Endodermal cell (in vitro differentiated cells): ENCODE data around the gene ZNF497. TPM values are rescaled to one million over a fixed set of nuclear protein-coding genes. Genes with fewer than 3 reads are reported as not detected.
A peak's percentile ranks its signal among the peaks of the same experiment; 100 is the strongest.

Experiments
- DNase-seq: peaks from one replicate; pipeline ENCODE4 v3.0.0-alpha.2; 2017
- H3K27ac ChIP-seq: 2 replicates; pipeline ENCODE4 v1.5.1; 2013; ENCODE audit warnings: mild to moderate bottlenecking, low read depth, low read length, moderate library complexity
- H3K27me3 ChIP-seq: 2 replicates; pipeline ENCODE4 v1.6.1; 2013; ENCODE audit warnings: mild to moderate bottlenecking, low read length, moderate library complexity; ENCODE audit not compliant: insufficient read depth, control insufficient read depth, poor library complexity, severe bottlenecking
- H3K36me3 ChIP-seq: 2 replicates; pipeline ENCODE4 v1.7.0; 2013; ENCODE audit warnings: mild to moderate bottlenecking, low read length, moderate library complexity; ENCODE audit not compliant: control insufficient read depth, insufficient read depth
- H3K4me1 ChIP-seq: one replicate; pipeline ENCODE4 v1.7.0; 2013; ENCODE audit warnings: low read length; ENCODE audit not compliant: control insufficient read depth, insufficient read depth
- H3K4me3 ChIP-seq: 2 replicates; pipeline ENCODE4 v1.5.1; 2013; ENCODE audit warnings: mild to moderate bottlenecking, low read length, moderate library complexity
- H3K9ac ChIP-seq: 2 replicates; pipeline ENCODE4 v1.6.1; 2013; ENCODE audit warnings: mild to moderate bottlenecking, low read length, moderate library complexity; ENCODE audit not compliant: poor library complexity, severe bottlenecking; ENCODE audit errors: extremely low read depth
- H3K9me3 ChIP-seq: 2 replicates; pipeline ENCODE4 v1.6.1; 2013; ENCODE audit warnings: mild to moderate bottlenecking, low read length, moderate library complexity; ENCODE audit not compliant: control insufficient read depth
- H3K27ac Mint-ChIP-seq: 2 replicates; pipeline ENCODE4 v1.8.0; 2020; ENCODE audit warnings: mixed read lengths
- H3K27me3 Mint-ChIP-seq: 2 replicates; pipeline ENCODE4 v1.8.0; 2021; ENCODE audit warnings: mild to moderate bottlenecking, mixed read lengths; ENCODE audit not compliant: insufficient read depth
- H3K36me3 Mint-ChIP-seq: 2 replicates; pipeline ENCODE4 v1.8.0; 2020; ENCODE audit warnings: low read depth, mixed read lengths
- H3K4me1 Mint-ChIP-seq: 2 replicates; pipeline ENCODE4 v1.8.0; 2020; ENCODE audit warnings: mixed read lengths
- H3K4me3 Mint-ChIP-seq: 2 replicates; pipeline ENCODE4 v1.8.0; 2020; ENCODE audit warnings: mild to moderate bottlenecking, moderate library complexity, mixed read lengths
- H3K9me3 Mint-ChIP-seq: 2 replicates; pipeline ENCODE4 v1.8.0; 2020; ENCODE audit warnings: mild to moderate bottlenecking, mixed read lengths
- whole genome bisulfite sequencing, 2 experiments: methylation state at CpG; one replicate each; pipeline versions ENCODE4 v1.1.5 to v1.1.7; 2013; ENCODE audit warnings: missing lambda C conversion rate in 2 of 2, mixed read lengths in 1 of 2; ENCODE audit not compliant: insufficient coverage in 1 of 2, insufficient read length in 1 of 2; 5-methylcytosine and 5-hydroxymethylcytosine counted together
- total RNA-seq, 2 donors: library from RNA; stranded (reverse); fragmentation: NEBNext Ultra II Directional in 1 of 2; extraction: Animal tissue kit (Norgen Biotek cat#: 25700) in 1 of 2; gene quantifications; 2 replicates in 1 of 2; 3 replicates in 1 of 2; pipeline ENCODE4 v1.2.1, GENCODE V29; 2021
- TF ChIP-seq, protein P1 (sequence below): fragments of 200-600 bp; sonication (generic); conservative IDR thresholded peaks from 2 replicates; pipeline ENCODE4 v1.5.0; 2021; ENCODE audit warnings: antibody characterized with exemption, mild to moderate bottlenecking

ZNF497 gene
- total RNA-seq, 2 donors from 2014 or later, result 5.2 to 5.9 TPM

DNA sequence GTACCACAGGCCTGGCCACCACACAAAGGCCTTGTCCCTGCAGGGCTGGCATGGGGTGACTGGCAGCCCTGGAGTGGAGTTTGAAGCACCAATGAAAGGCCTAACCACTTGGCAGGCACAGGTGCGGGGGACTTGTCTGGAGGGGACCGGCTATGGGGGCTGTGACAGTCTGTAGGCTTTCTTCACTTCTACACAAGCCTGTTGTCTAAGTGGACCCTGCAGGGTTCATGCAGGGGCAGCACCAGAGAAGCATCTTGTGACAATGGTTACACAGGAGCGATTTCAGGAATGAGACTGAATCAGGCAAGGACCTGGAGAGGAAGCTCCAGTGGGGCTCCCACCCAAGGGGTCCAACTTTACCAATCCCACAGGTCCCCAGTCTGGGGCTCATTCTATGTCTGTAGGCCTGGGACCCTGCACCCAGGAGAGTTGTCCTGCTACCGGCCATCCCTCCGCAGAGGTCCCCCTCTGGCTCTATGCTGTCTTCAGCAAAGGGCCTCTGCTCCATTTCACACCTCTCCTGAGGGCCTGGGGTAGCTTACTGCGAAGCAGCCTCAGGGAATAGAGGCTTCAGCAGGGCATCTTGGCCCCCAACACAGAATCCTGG, 20.5 kb upstream of the ZNF497 start:
- Histone ChIP-seq H3K27me3 (no peaks in the 10 kb centered on the region), H3K9ac (no peak overlapping the region), H3K36me3 (peaks cover 2% of the 10 kb centered on the region), H3K9me3 (no peaks in the 10 kb centered on the region), H3K4me1 (peaks cover 11% of the 10 kb centered on the region), H3K4me3 (no peak overlapping the region), H3K27ac (no peak overlapping the region)
- DNase-seq, result peak; percentile 31
- Mint-ChIP-seq H3K9me3 (no peaks in the 10 kb centered on the region), H3K4me1 (peaks cover 18% of the 10 kb centered on the region), H3K27me3 (no peaks in the 10 kb centered on the region), H3K36me3 (peaks cover 4% of the 10 kb centered on the region), H3K27ac (no peak overlapping the region), H3K4me3 (peak overlapping the region; percentile 67)
- TF ChIP-seq, protein P1, sequence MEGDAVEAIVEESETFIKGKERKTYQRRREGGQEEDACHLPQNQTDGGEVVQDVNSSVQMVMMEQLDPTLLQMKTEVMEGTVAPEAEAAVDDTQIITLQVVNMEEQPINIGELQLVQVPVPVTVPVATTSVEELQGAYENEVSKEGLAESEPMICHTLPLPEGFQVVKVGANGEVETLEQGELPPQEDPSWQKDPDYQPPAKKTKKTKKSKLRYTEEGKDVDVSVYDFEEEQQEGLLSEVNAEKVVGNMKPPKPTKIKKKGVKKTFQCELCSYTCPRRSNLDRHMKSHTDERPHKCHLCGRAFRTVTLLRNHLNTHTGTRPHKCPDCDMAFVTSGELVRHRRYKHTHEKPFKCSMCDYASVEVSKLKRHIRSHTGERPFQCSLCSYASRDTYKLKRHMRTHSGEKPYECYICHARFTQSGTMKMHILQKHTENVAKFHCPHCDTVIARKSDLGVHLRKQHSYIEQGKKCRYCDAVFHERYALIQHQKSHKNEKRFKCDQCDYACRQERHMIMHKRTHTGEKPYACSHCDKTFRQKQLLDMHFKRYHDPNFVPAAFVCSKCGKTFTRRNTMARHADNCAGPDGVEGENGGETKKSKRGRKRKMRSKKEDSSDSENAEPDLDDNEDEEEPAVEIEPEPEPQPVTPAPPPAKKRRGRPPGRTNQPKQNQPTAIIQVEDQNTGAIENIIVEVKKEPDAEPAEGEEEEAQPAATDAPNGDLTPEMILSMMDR, result no peak
- 88 to 92% methylated on average over 5 to 6 of the region's 6 CpGs for WGBS, 2 experiments

- Mint-ChIP-seq H3K36me3 (no peaks in the 10 kb centered on the region), H3K4me1 (peaks cover 13% of the 10 kb centered on the region), H3K9me3 (no peaks in the 10 kb centered on the region), H3K4me3 (peak overlapping the region; percentile 67), H3K27ac (peak overlapping the region; percentile 94), H3K27me3 (no peaks in the 10 kb centered on the region)
- Histone ChIP-seq H3K4me1 (peaks cover 5% of the 10 kb centered on the region), H3K9me3 (no peaks in the 10 kb centered on the region), H3K4me3 (peak overlapping the region; percentile 93), H3K27me3 (no peaks in the 10 kb centered on the region), H3K27ac (no peak overlapping the region), H3K36me3 (no peaks in the 10 kb centered on the region), H3K9ac (peak overlapping the region; percentile 82)
- TF ChIP-seq, protein P1, result no peak
- peak; percentile 42 for DNase-seq
- 33 to 43% methylated on average over 14 to 25 of the region's 26 CpGs for WGBS, 2 experiments
Measured at GRCh38 chr19:58381460-58382212, 19.1 kb upstream of the ZNF497 start.

- Histone ChIP-seq H3K9ac (peak within 1 kb of the TSS; percentile 82), H3K4me1 (peaks cover 5% of the 10 kb centered on the region), H3K4me3 (peak within 1 kb of the TSS; percentile 93), H3K27ac (peak within 1 kb of the TSS; percentile 46), H3K9me3 (no peaks in the 10 kb centered on the region), H3K36me3 (no peaks in the 10 kb centered on the region), H3K27me3 (no peaks in the 10 kb centered on the region)
- DNase-seq, result peak; percentile 99
- Mint-ChIP-seq H3K9me3 (no peaks in the 10 kb centered on the region), H3K4me3 (peak within 1 kb of the TSS; percentile 67), H3K27me3 (no peaks in the 10 kb centered on the region), H3K36me3 (no peaks in the 10 kb centered on the region), H3K27ac (peak within 1 kb of the TSS; percentile 94), H3K4me1 (peaks cover 13% of the 10 kb centered on the region)
- WGBS, 2 experiments, result 0 to 1% methylated on average over 44 to 83 of the region's 83 CpGs
- TF ChIP-seq, protein P1, result peak; percentile 9
Measured at GRCh38 chr19:58380662-58381459, 18.3 kb upstream of the ZNF497 start, which contains the start of gene ZNF837. Gene ZNF837 (minus strand): TSS chr19:58381030. CDS start chr19:58369332, 11,698 bp downstream.
